Fibroblast of villous mesenchyme (primary cell): ENCODE results near the gene MBP. TPM values are rescaled to one million over a fixed set of nuclear protein-coding genes. Genes with fewer than 3 reads are reported as not detected.

Experiments used
- DNase-seq: peaks from one replicate; pipeline ENCODE4 v3.0.0-alpha.2; 2010; ENCODE audit warnings: low read depth
- H3K4me3 ChIP-seq: 2 replicates; pipeline ENCODE4 v1.5.1; 2011; ENCODE audit warnings: low read depth, mild to moderate bottlenecking, low read length
- total RNA-seq: library from RNA; depleted of rRNA; stranded (reverse); fragments of >200 nt; gene quantifications from 2 replicates; pipeline ENCODE4 v1.2.3, GENCODE V29; 2012
- TF ChIP-seq, protein P1 (sequence below): IDR thresholded peaks from 2 replicates; pipeline ENCODE4 v1.5.1; 2012; ENCODE audit warnings: low read depth, mild to moderate bottlenecking, low read length; ENCODE audit not compliant: insufficient read depth

Gene MBP
- total RNA-seq, 1 donor, result 3.9 TPM

DNA sequence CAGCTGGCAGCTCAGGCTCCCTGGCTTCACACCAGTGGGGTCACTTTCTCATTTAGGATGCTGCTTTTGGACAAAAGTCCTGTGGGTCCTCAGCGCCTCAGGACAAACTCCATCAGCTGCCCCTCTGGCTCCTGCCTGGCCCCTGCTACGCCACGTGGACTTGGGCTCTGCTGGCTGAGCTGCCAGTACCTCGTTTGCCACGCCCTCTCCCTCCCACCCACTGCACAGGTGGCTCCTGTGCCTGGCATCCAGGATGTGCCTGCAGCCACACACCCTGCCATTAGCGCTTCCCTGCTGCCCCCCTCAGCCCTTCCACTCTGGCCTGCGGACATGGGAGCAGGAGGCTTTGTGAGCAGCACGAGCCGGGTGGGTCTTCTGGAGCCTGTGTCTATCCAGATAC is 191.3 kb downstream of the MBP start:
- H3K4me3 ChIP-seq, result no peak overlapping the region
- DNase-seq, result no peak
- TF ChIP-seq, protein P1, sequence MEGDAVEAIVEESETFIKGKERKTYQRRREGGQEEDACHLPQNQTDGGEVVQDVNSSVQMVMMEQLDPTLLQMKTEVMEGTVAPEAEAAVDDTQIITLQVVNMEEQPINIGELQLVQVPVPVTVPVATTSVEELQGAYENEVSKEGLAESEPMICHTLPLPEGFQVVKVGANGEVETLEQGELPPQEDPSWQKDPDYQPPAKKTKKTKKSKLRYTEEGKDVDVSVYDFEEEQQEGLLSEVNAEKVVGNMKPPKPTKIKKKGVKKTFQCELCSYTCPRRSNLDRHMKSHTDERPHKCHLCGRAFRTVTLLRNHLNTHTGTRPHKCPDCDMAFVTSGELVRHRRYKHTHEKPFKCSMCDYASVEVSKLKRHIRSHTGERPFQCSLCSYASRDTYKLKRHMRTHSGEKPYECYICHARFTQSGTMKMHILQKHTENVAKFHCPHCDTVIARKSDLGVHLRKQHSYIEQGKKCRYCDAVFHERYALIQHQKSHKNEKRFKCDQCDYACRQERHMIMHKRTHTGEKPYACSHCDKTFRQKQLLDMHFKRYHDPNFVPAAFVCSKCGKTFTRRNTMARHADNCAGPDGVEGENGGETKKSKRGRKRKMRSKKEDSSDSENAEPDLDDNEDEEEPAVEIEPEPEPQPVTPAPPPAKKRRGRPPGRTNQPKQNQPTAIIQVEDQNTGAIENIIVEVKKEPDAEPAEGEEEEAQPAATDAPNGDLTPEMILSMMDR, result no peak

DNA sequence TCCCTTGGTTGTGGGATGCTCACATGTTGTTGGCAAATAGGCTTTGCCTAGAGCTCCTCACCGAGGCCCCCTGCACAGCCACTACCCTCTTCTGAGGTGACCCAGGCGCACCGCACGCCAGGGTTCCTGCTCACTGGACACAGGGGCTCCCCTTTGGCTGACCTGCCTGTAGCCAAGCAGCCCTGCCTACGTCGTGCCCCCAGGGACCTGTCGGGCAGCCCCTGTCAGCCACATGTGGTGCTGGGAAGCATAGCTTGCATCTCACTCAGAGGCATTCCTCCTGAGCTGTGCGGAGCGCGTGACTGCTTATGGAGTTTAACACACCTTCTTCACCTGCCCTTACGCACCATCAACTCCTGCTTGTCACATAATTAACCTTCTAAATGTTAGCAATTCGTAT is 194.0 kb downstream of the MBP start:
- no peak for DNase-seq
- H3K4me3 ChIP-seq, result no peak overlapping the region

DNA sequence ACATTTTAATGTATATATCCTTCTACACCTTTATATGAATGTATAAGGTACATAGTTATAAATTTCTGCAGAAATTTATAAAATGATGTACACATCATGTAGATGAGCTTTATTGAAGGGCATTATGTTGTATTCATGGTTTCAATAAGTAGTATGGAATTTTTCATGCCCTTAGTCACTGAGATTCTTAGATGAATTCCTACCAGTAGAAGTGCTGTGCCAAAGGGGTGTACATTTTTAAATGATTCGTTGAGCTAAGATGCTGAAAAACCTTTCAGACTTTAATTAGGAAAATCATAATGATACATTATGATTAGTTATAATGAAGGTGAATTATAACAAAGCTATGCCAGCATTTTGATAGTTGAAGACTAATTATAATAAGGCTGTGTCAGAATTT is 195.0 kb downstream of the MBP start:
- no peak overlapping the region for H3K4me3 ChIP-seq
- TF ChIP-seq, protein P1, result no peak
- DNase-seq, result no peak

More for the DNA sequence above, 194.0 kb downstream of the MBP start:
- TF ChIP-seq, protein P1, result no peak

DNA sequence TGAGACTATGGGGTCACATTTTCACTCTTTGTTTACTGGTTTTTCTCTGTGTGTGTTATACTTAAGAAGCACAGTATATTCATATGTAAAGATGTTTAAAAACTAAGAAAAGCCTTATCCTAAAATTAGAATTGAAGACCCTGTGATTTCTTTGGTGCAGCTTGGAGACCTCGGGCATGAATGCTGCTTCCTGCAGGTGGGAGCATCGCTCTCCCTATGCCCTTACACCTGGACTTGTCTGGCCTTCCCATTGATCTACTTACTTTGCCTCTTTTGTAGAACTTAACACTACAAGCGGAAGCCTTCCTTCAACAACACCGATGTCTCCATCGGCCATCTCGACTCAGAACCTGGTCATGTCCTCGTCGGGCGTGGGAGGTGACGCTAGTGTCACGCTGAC is 195.7 kb downstream of the MBP start:
- no peak overlapping the region for H3K4me3 ChIP-seq
- TF ChIP-seq, protein P1, result no peak
- no peak for DNase-seq

DNA sequence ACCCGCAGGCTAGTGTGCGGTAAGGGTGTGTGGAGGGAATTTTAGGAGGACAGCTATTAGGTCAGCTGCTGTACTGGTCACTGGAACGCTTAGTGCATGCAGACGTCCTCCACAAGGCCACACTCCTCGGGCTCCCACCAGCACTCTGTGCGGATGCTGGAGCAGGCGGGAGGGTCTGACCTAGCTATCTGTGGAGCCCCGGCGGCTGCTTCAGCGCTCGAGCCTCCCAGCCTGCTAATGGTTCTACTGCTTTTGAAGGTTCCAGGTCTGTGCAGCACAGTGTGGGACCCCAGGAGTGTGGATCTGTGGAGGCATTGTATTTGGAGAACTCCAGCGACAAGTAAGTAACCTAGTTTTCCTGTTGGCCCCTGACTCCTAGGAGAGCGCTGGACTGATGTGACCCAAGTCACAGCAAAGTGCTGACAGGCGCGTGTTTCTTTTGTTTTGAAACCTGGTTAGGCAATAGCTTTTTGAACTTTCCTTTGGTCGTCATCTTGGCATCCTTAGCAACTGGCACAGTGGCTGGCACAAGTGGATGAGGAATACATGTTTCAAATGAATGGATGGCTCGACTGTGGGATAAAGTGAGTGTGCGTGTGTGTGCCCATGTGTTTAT is 196.8 kb downstream of the MBP start:
- no peak overlapping the region for H3K4me3 ChIP-seq
- no peak for DNase-seq
- TF ChIP-seq, protein P1, result no peak

DNA sequence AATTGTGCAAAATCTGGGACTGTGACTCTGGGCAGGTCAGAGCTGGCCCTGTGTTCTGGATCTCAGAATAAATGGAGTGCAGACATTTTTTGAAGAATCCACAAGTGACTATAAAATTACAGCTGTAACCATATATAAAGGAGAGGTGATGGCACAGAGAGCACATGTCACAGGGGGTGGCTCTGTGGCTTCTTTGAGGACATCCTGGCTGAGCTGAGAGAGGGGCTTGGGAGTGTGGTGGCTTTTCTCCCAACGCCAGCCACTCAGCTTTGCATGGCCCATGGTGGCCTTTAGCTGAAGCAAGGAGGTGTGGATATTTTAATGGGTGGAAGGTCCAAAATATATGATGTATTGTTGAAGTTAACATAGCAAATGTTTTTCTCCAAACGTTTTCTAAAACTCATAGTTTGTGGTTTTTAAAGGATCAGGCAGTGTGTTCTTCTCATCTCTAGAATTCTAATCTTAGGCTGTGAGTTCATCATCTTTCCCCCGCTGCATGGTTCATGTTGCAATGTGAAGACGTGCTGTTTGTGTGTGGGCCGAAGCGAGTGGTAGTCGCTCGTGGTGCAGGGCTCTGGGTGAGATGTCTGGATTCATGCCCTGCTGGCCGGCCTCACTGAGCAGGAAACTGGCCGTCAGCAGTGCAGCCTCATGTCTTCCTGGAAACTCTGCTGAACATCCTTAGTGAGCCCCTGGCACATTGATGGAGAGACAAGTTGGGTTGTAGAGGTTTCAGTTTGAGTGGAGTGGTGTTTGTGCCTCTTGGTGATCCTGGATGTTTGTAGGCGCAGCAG is 200.4 kb downstream of the MBP start:
- no peak overlapping the region for H3K4me3 ChIP-seq
- peak; percentile 76 for DNase-seq
- TF ChIP-seq, protein P1, result no peak
